Thoracic aorta (tissue), 2 donors: ENCODE measurements around the gene CLTCL1. TPM values are rescaled to one million over a fixed set of nuclear protein-coding genes. Genes with fewer than 3 reads are reported as not detected.

ENCODE experiments used
- ATAC-seq: fragments of 150-250 bp; one replicate; pipeline ENCODE4 v1.8.0; 2017; ENCODE audit warnings: low read depth; ENCODE audit not compliant: insufficient number of reproducible peaks, low FRiP score
- DNase-seq: peaks from one replicate; pipeline ENCODE4 v3.0.0-alpha.2; 2020; ENCODE audit warnings: low spot score
- H3K27ac ChIP-seq, 2 donors: fragments of 200-600 bp; sonication (generic); 1 replicate in 1 of 2; 2 replicates in 1 of 2; pipeline ENCODE4 v1.5.1; 2016; ENCODE audit warnings: mild to moderate bottlenecking in 2 of 2, moderate library complexity in 2 of 2
- H3K27me3 ChIP-seq: fragments of 200-600 bp; sonication (generic); replicated peaks from 2 replicates; pipeline ENCODE4 v1.6.0; 2016; ENCODE audit warnings: mild to moderate bottlenecking; ENCODE audit not compliant: insufficient read depth
- H3K36me3 ChIP-seq: fragments of 200-600 bp; sonication (generic); one replicate; pipeline ENCODE4 v1.5.1; 2016
- H3K4me1 ChIP-seq, 2 donors: fragments of 200-600 bp; sonication (generic); 1 replicate in 1 of 2; 2 replicates in 1 of 2; pipeline versions ENCODE4 v1.5.1 to v1.6.0; 2016; ENCODE audit warnings: low read depth in 2 of 2, mild to moderate bottlenecking in 1 of 2; ENCODE audit not compliant: control insufficient read depth in 1 of 2
- H3K4me3 ChIP-seq: fragments of 200-600 bp; sonication (generic); 2 replicates; pipeline ENCODE4 v1.5.1; 2016; ENCODE audit warnings: mild to moderate bottlenecking
- H3K9me3 ChIP-seq: fragments of 200-600 bp; sonication (generic); 2 replicates; pipeline ENCODE4 v1.5.1; 2016
- total RNA-seq, 2 donors: library from RNA; depleted of rRNA; stranded (reverse); fragments of >200 nt; gene quantifications; one replicate each; pipeline versions ENCODE4 v1.1.0 to v1.2.3, GENCODE V29; 2016
- TF ChIP-seq, protein P1 (sequence below): fragments of 200-600 bp; sonication (generic); IDR thresholded peaks from one replicate; pipeline ENCODE4 v1.5.1; 2019; ENCODE audit warnings: antibody characterized with exemption

Gene CLTCL1
- total RNA-seq, 2 donors from 2014 or later, result 5.3 to 6.1 TPM

GRCh38 chr22:19179497-19180048 lies 111.9 kb downstream of the CLTCL1 start:
- DNase-seq, result no peak
- peak; percentile 86 for ATAC-seq
- TF ChIP-seq, protein P1, sequence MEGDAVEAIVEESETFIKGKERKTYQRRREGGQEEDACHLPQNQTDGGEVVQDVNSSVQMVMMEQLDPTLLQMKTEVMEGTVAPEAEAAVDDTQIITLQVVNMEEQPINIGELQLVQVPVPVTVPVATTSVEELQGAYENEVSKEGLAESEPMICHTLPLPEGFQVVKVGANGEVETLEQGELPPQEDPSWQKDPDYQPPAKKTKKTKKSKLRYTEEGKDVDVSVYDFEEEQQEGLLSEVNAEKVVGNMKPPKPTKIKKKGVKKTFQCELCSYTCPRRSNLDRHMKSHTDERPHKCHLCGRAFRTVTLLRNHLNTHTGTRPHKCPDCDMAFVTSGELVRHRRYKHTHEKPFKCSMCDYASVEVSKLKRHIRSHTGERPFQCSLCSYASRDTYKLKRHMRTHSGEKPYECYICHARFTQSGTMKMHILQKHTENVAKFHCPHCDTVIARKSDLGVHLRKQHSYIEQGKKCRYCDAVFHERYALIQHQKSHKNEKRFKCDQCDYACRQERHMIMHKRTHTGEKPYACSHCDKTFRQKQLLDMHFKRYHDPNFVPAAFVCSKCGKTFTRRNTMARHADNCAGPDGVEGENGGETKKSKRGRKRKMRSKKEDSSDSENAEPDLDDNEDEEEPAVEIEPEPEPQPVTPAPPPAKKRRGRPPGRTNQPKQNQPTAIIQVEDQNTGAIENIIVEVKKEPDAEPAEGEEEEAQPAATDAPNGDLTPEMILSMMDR, result peak; percentile 68
- H3K27me3 ChIP-seq, result no peaks in the 10 kb centered on the region
- H3K4me1 ChIP-seq, result peaks cover 14 to 24% of the 10 kb centered on the region in 2 donors
- no peaks in the 10 kb centered on the region for H3K36me3 ChIP-seq
- peak overlapping the region; percentile 73 to 88 for H3K27ac ChIP-seq
- H3K4me3 ChIP-seq, result peak overlapping the region; percentile 95
- H3K9me3 ChIP-seq, result no peaks in the 10 kb centered on the region

DNA sequence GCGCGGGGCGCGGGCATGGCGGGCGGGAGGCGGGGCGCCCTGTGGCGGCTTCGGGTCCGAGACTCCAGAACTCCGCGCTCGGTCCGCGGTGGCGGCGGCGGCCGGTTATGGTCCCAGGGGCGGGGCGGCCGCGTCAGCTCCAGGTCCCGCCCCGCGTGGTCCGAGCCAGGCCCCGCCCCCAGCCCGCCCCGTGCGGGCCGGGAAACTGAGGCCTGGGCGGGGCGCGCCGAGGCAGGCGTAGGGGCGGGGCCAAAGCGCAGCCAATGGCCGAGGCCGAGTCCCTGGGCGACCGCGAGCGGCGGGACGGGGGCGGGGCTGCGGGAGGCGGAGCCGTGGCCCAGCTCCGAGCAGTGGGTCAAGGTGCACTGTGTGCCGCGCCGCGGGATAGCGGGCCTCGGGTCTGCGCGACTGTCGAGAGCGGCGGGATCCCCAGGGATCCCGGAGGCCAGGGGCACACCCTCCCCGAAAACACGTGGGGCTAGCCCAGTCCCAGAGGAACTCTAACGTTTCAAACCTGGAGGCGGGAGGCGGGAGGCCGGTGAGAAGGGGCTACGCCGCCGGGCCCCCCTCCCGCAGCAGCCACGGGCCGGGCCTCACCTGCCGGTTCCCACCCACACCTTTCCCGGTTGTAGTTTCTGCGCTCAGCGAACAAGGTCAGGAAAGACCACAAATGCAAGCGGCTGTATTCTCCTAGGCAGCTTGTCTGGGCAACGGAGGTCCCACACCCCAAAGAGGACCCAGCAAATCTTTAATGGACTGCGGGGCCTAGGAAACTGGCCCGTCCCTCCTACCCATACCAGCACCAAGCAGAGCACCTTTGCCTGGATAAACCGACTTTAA lies 112.6 kb downstream of the CLTCL1 start, which contains the start of gene SLC25A1:
TSS of gene SLC25A1 (minus strand) at position 80 of the 840 bp plus-strand sequence. CDS start at position 17, 63 bp downstream.
- no peaks in the 10 kb centered on the region for H3K9me3 ChIP-seq
- DNase-seq, result peak; percentile 59
- no peaks in the 10 kb centered on the region for H3K36me3 ChIP-seq
- peaks cover 19 to 31% of the 10 kb centered on the region in 2 donors for H3K4me1 ChIP-seq
- ATAC-seq, result peak; percentile 71
- peak within 1 kb of the TSS; percentile 85 to 88 for H3K27ac ChIP-seq
- H3K27me3 ChIP-seq, result no peaks in the 10 kb centered on the region
- H3K4me3 ChIP-seq, result peak within 1 kb of the TSS; percentile 95
- TF ChIP-seq, protein P1, result no peak

DNA sequence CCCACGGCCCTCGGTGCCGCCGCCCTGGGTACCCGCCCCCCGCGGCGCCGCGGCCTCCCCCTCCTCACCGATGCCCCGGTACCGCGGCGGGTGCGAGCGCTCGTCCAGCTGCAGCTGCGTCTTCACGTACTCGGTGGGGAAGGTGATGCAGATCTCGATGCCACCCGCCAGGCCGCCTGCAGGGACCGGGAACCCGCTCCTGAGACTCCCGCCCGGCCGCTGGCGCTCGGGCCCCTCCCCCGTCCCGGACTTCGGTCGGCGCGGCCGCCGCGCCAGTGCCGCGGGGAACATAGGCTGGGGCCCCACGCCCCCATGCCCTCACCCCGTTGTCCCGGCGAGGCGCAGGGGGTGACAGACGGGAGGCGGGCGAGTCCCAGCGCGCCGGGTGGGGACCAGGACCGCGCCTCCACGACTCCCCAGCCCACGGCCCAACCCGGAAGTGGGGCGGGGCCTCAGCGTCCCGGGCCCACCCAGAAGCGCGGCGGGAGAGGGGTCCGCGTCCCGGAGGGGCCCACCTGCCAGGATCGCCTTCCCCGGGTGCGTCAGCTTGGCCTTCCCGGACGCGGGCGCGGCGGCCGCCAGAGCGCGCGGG lies 113.4 kb downstream of the CLTCL1 start:
- Histone ChIP-seq H3K27me3 (no peaks in the 10 kb centered on the region), H3K27ac (peak overlapping the region; percentile 85 to 88), H3K4me1 (peaks cover 19 to 38% of the 10 kb centered on the region in 2 donors), H3K36me3 (no peaks in the 10 kb centered on the region), H3K9me3 (no peaks in the 10 kb centered on the region), H3K4me3 (peak overlapping the region; percentile 95)
- no peak for DNase-seq
- TF ChIP-seq, protein P1, result no peak
- peak; percentile 31 for ATAC-seq

GRCh38 chr22:19177164-19178064 lies 114.1 kb downstream of the CLTCL1 start:
- H3K36me3 ChIP-seq, result no peaks in the 10 kb centered on the region
- DNase-seq (no peak), ATAC-seq (no peak)
- H3K27ac ChIP-seq, result peak overlapping the region in 1 of 2 donors; percentile 88
- H3K9me3 ChIP-seq, result no peaks in the 10 kb centered on the region
- H3K4me3 ChIP-seq, result peak overlapping the region; percentile 95
- TF ChIP-seq, protein P1, result no peak
- peaks cover 23 to 46% of the 10 kb centered on the region in 2 donors for H3K4me1 ChIP-seq
- H3K27me3 ChIP-seq, result no peaks in the 10 kb centered on the region
